ENCODE measurements around the gene ZNF814.
"Not testable (repeated sequence)": the region's sequence is repeated elsewhere in the genome, so short reads cannot be mapped to it uniquely, and the experiment has no call there.

The ZNF814 gene

GRCh38 chr19:57888560-57889231, at the start of gene ZNF814:
ZNF814 (minus strand) TSS chr19:57889037; CDS start chr19:57888802, 235 bp downstream.
- DNase-seq: peak; percentile 83

- DNase-seq: no peak
Measured at GRCh38 chr19:57935731-57936130, 46.9 kb upstream of the ZNF814 start.

- DNase-seq: peak; percentile 65
Measured at GRCh38 chr19:57934820-57935665, 46.2 kb upstream of the ZNF814 start, which contains the start of gene ZNF418. ZNF418 (minus strand) TSS chr19:57935402; CDS start chr19:57933822, 1,580 bp downstream.

GRCh38 chr19:57927587-57927986, 38.8 kb upstream of the ZNF814 start:
- DNase-seq: no peak

GRCh38 chr19:57916168-57916995, 27.5 kb upstream of the ZNF814 start, which contains the start of gene ZNF417:
ZNF417 (minus strand) TSS chr19:57916592; CDS start chr19:57916411, 181 bp downstream.
- DNase-seq: peak; percentile 93

- DNase-seq: no peak
Measured at GRCh38 chr19:57914531-57914930, 25.7 kb upstream of the ZNF814 start.

- no peak for DNase-seq
Measured at GRCh38 chr19:57907394-57907793, 18.6 kb upstream of the ZNF814 start.

- DNase-seq: no peak
Measured at GRCh38 chr19:57905258-57905657, 16.4 kb upstream of the ZNF814 start.

GRCh38 chr19:57903618-57904184, 14.9 kb upstream of the ZNF814 start:
- no peak for DNase-seq

GRCh38 chr19:57900311-57900710, 11.5 kb upstream of the ZNF814 start:
- DNase-seq: no peak

GRCh38 chr19:57890706-57891105, 1.9 kb upstream of the ZNF814 start:
- DNase-seq: not testable (repeated sequence)

- DNase-seq: no peak
Measured at GRCh38 chr19:57888107-57888559, 704 bp downstream of the ZNF814 start.

- DNase-seq: no peak
Measured at GRCh38 chr19:57887195-57887941, 1.5 kb downstream of the ZNF814 start.

- no peak for DNase-seq
Measured at GRCh38 chr19:57886046-57886445, 2.8 kb downstream of the ZNF814 start.

- not testable (repeated sequence) for DNase-seq
Measured at GRCh38 chr19:57873883-57874799, 14.7 kb downstream of the ZNF814 start.

- DNase-seq: no peak
Measured at GRCh38 chr19:57872450-57872849, 16.4 kb downstream of the ZNF814 start.

GRCh38 chr19:57870225-57870624, 18.6 kb downstream of the ZNF814 start:
- DNase-seq: no peak

- not testable (repeated sequence) for DNase-seq
Measured at GRCh38 chr19:57869655-57870054, 19.2 kb downstream of the ZNF814 start.

GRCh38 chr19:57867868-57868492, 20.9 kb downstream of the ZNF814 start:
- no peak for DNase-seq

GRCh38 chr19:57862351-57862750, 26.5 kb downstream of the ZNF814 start:
- not testable (repeated sequence) for DNase-seq
